ENCODE results near the gene LTA4H. TPM values are rescaled to one million over a fixed set of nuclear protein-coding genes. Genes with fewer than 3 reads are reported as not detected.

The LTA4H gene
- total RNA-seq, 1 experiment from 2014 or later: 118 TPM

DNA sequence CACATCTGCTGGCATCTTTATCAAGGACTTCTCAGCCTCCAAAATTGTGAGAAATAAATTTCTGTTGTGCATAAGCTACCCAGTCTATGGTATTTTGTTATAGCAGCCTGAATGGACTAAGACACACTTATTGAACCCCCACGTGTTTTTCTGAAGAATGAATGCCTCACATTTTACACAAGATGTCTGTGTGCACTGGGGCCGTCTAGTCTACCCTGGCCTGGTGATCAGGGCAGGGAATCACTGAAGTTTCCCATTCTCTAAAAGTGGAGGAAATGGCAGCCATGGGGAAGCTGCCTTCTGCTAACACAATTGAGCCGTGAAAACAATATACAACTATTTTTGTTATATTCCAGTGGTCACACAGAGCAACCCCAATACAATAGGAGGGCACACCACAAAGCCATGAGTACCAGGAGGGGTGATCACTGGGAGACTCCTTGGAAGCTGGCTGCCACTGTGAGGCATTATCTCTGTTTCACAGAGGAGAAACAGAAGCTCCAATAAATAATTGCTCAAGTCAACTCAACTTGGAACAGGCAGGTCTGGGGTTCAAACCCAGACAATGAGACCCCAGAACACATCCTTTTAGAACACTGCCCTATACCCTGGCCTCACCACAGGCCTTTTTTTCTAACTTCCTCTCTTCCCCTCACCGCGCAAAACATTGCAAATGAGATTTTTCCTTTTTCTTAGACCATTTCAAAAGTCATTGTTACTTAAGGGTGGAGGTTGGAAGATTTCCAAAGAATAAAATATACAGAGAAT lies 18.3 kb upstream of the LTA4H start:
- intact Hi-C loops (cut with micrococcal nuclease; ENCODE audit: unreplicated experiment): no loop called here
- H3K36me3 ChIP-seq (ENCODE audit: low read depth): no peaks in the 10 kb centered on the region
- no peak overlapping the region for H3K4me2 ChIP-seq
- CTCF ChIA-PET: no interaction called here
- peaks cover 17% of the 10 kb centered on the region for H3F3A ChIP-seq (ENCODE audit: insufficient read depth, low read depth)
- H2AFZ ChIP-seq: no peak overlapping the region
- DNase-seq: no peak
- no peaks in the 10 kb centered on the region for H3K79me2 ChIP-seq (ENCODE audit: low read depth)
- TF ChIP-seq, protein P1, sequence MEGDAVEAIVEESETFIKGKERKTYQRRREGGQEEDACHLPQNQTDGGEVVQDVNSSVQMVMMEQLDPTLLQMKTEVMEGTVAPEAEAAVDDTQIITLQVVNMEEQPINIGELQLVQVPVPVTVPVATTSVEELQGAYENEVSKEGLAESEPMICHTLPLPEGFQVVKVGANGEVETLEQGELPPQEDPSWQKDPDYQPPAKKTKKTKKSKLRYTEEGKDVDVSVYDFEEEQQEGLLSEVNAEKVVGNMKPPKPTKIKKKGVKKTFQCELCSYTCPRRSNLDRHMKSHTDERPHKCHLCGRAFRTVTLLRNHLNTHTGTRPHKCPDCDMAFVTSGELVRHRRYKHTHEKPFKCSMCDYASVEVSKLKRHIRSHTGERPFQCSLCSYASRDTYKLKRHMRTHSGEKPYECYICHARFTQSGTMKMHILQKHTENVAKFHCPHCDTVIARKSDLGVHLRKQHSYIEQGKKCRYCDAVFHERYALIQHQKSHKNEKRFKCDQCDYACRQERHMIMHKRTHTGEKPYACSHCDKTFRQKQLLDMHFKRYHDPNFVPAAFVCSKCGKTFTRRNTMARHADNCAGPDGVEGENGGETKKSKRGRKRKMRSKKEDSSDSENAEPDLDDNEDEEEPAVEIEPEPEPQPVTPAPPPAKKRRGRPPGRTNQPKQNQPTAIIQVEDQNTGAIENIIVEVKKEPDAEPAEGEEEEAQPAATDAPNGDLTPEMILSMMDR (conservative IDR thresholded peaks at IDR 0.05): no peak
- no peak for TF ChIP-seq EZH2 (IDR thresholded peaks at IDR 0.05; ENCODE audit: low read depth)
- no peaks in the 10 kb centered on the region for H3K27me3 ChIP-seq (ENCODE audit: insufficient read depth, low read depth)
- H3K27ac ChIP-seq: no peak overlapping the region
- H3K4me1 ChIP-seq (replicated peaks; ENCODE audit: insufficient read depth): peaks cover 17% of the 10 kb centered on the region
- no peaks in the 10 kb centered on the region for H3K9me2 ChIP-seq (ENCODE audit: insufficient read depth)
- no peak overlapping the region for H3K4me3 ChIP-seq
- H4K20me1 ChIP-seq (ENCODE audit: insufficient read depth): no peaks in the 10 kb centered on the region
- BruUV-seq (replicated peaks): no TSS peak
- 0 out of 2 replicates have a peak, but pooled peaks cover 3% of the 10 kb centered on the region for H3K9me3 ChIP-seq (ENCODE audit: insufficient read depth, low read depth)
- POLR2A ChIA-PET (ENCODE audit: unreplicated experiment): no interaction called here

- intact Hi-C loops (cut with micrococcal nuclease; ENCODE audit: unreplicated experiment): loop anchor here (1.0 kb wide), 1 partner anchor 37 kb away; no protein-coding TSS in a partner anchor
- POLR2A ChIA-PET (ENCODE audit: unreplicated experiment): no interaction called here
- Histone ChIP-seq H3F3A (ENCODE audit: insufficient read depth, low read depth) (peaks cover 32% of the 10 kb centered on the region), H3K4me3 (no peak overlapping the region), H3K9me2 (ENCODE audit: insufficient read depth) (no peaks in the 10 kb centered on the region), H3K27me3 (ENCODE audit: insufficient read depth, low read depth) (no peaks in the 10 kb centered on the region), H4K20me1 (ENCODE audit: insufficient read depth) (no peaks in the 10 kb centered on the region), H3K4me2 (no peak overlapping the region), H3K4me1 (replicated peaks; ENCODE audit: insufficient read depth) (peaks cover 32% of the 10 kb centered on the region), H3K36me3 (ENCODE audit: low read depth) (no peaks in the 10 kb centered on the region), H3K79me2 (ENCODE audit: low read depth) (no peaks in the 10 kb centered on the region), H3K27ac (no peak overlapping the region), H3K9me3 (ENCODE audit: insufficient read depth, low read depth) (0 out of 2 replicates have a peak, but pooled peaks cover 3% of the 10 kb centered on the region), H2AFZ (no peak overlapping the region)
- CTCF ChIA-PET: no interaction called here
- no TSS peak for BruUV-seq (replicated peaks)
- DNase-seq: no peak
- TF ChIP-seq, protein P1 (conservative IDR thresholded peaks at IDR 0.05): no peak
- no peak for TF ChIP-seq EZH2 (IDR thresholded peaks at IDR 0.05; ENCODE audit: low read depth)
Observed at GRCh38 chr12:96051756-96052485, 16.5 kb upstream of the LTA4H start.

DNA sequence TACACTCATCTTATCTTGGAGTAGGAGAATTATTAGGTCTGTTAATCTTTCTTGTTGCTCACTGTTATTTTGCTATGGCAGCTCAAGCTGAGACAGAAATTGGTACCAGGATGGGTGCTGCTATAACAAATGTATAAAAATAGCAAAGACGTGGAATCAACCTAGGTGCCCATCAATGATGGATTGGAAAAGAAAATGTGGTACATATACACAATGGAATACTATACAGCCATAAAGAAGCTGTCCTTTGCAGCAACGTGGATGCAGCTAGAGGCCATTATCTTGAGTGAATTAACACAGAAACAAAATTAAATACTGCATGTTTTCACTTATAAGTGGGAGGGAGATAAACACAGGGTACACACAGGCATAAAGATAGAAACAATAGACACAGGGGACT lies 14.8 kb upstream of the LTA4H start:
- no TSS peak for BruUV-seq (replicated peaks)
- Histone ChIP-seq H3K79me2 (ENCODE audit: low read depth) (no peaks in the 10 kb centered on the region), H3F3A (ENCODE audit: insufficient read depth, low read depth) (peaks cover 49% of the 10 kb centered on the region), H3K36me3 (ENCODE audit: low read depth) (no peaks in the 10 kb centered on the region), H2AFZ (no peak overlapping the region), H3K27ac (peak overlapping the region; percentile 99; the same call in 1 of the 2 replicates), H3K4me3 (no peak overlapping the region), H3K27me3 (ENCODE audit: insufficient read depth, low read depth) (no peaks in the 10 kb centered on the region), H3K9me2 (ENCODE audit: insufficient read depth) (no peaks in the 10 kb centered on the region), H4K20me1 (ENCODE audit: insufficient read depth) (no peaks in the 10 kb centered on the region), H3K4me2 (peak overlapping the region; percentile 86; the same call in 1 of the 2 replicates), H3K4me1 (replicated peaks; ENCODE audit: insufficient read depth) (peaks cover 50% of the 10 kb centered on the region), H3K9me3 (ENCODE audit: insufficient read depth, low read depth) (0 out of 2 replicates have a peak, but pooled peaks cover 3% of the 10 kb centered on the region)
- TF ChIP-seq EZH2 (IDR thresholded peaks at IDR 0.05; ENCODE audit: low read depth): no peak
- TF ChIP-seq, protein P1 (conservative IDR thresholded peaks at IDR 0.05): no peak
- no peak for DNase-seq
- intact Hi-C loops (cut with micrococcal nuclease; ENCODE audit: unreplicated experiment): no loop called here
- CTCF ChIA-PET: no interaction called here
- POLR2A ChIA-PET (ENCODE audit: unreplicated experiment): no interaction called here

All from PC-9 (cell line).